B cell (primary cell): ENCODE measurements around the gene MOCS2. TPM values are rescaled to one million over a fixed set of nuclear protein-coding genes. Genes with fewer than 3 reads are reported as not detected.

Experiments
- ATAC-seq: fragments of 200-7000 bp; cut with Tn5 transposase; one replicate; pipeline ENCODE4 v1.10.0; 2021; ENCODE audit warnings: low read depth, mild to moderate bottlenecking, moderate number of reproducible peaks, moderate library complexity
- CTCF ChIA-PET: fragments of 350-600 bp; sonication (Branson Sonifier 250); formaldehyde crosslinking; loops from one replicate; lab custom pipeline; 2021; ENCODE audit warnings: antibody characterized with exemption, inconsistent platforms; lab: Charles Lee
- POLR2A ChIA-PET: fragments of 350-600 bp; sonication (Branson Sonifier 250); formaldehyde crosslinking; loops from one replicate; lab custom pipeline; 2021; ENCODE audit warnings: antibody characterized with exemption; lab: Charles Lee
- DNase-seq: peaks from one replicate; pipeline ENCODE4 v3.0.0; 2013
- H2AFZ ChIP-seq: 2 replicates; pipeline ENCODE4 v1.6.1; 2012; ENCODE audit warnings: mild to moderate bottlenecking, low read depth, low read length; ENCODE audit not compliant: insufficient read depth, poor library complexity, severe bottlenecking
- H3K27ac ChIP-seq, 2 donors: 1 replicate in 1 of 2; 2 replicates in 1 of 2; pipeline ENCODE4 v1.5.1; 2012 to 2013; ENCODE audit warnings: low read length in 2 of 2, mild to moderate bottlenecking in 2 of 2, moderate library complexity in 1 of 2
- H3K27me3 ChIP-seq, 4 experiments: fragments of 200-600 bp in 1 of 4; sonication (generic) in 1 of 4; replicated peaks in 1 of 4; 1 replicate in 2 of 4; 2 replicates in 2 of 4; pipeline versions ENCODE4 v1.6.1 to v1.7.0; 2013 to 2016; ENCODE audit warnings: low read length in 3 of 4, mild to moderate bottlenecking in 2 of 4, mixed read lengths in 1 of 4, moderate library complexity in 1 of 4; ENCODE audit not compliant: insufficient read depth in 4 of 4, control insufficient read depth in 3 of 4; ENCODE audit errors: control extremely low read depth in 1 of 4
- H3K36me3 ChIP-seq, 2 experiments: replicated peaks in 1 of 2; 1 replicate in 1 of 2; 2 replicates in 1 of 2; pipeline versions ENCODE4 v1.6.1 to v1.7.1; 2013; ENCODE audit warnings: low read length in 1 of 2; ENCODE audit not compliant: insufficient read depth in 2 of 2, control insufficient read depth in 1 of 2; ENCODE audit errors: control extremely low read depth in 1 of 2, extremely low read depth in 1 of 2
- H3K4me1 ChIP-seq, 2 donors: fragments of 200-600 bp in 1 of 2; sonication (generic) in 1 of 2; 1 replicate in 1 of 2; 2 replicates in 1 of 2; pipeline versions ENCODE4 v1.5.1 to v1.6.1; 2013 to 2017; ENCODE audit warnings: low read length in 2 of 2; ENCODE audit not compliant: control insufficient read depth in 2 of 2, insufficient read depth in 2 of 2
- H3K4me2 ChIP-seq: replicated peaks from 2 replicates; pipeline ENCODE3; 2012; ENCODE audit warnings: mild to moderate bottlenecking, low read depth, low read length; ENCODE audit not compliant: poor library complexity, severe bottlenecking
- H3K4me3 ChIP-seq, 5 experiments: fragments of 200-600 bp in 1 of 5; sonication (generic) in 1 of 5; 1 replicate in 3 of 5; 2 replicates in 2 of 5; pipeline versions ENCODE4 v1.5.1 to v1.7.0; 2011 to 2016; ENCODE audit warnings: low read length in 4 of 5, mild to moderate bottlenecking in 4 of 5, low read depth in 2 of 5, control low read depth in 1 of 5, moderate library complexity in 1 of 5; ENCODE audit not compliant: insufficient read depth in 1 of 5; ENCODE audit errors: control extremely low read depth in 1 of 5, extremely low read depth in 1 of 5
- H3K79me2 ChIP-seq: fragments of 200-600 bp; sonication (generic); one replicate; pipeline ENCODE4 v1.6.0; 2016; ENCODE audit warnings: low read length; ENCODE audit not compliant: control insufficient read depth, insufficient read depth
- H3K9ac ChIP-seq: fragments of 200-600 bp; sonication (generic); 2 replicates; pipeline ENCODE4 v1.6.1; 2017; ENCODE audit warnings: mild to moderate bottlenecking, low read length, moderate library complexity
- H3K9me3 ChIP-seq, 3 donors: one replicate each; pipeline versions ENCODE4 v1.6.1 to v1.7.1; 2013; ENCODE audit warnings: low read length in 2 of 3; ENCODE audit not compliant: control insufficient read depth in 2 of 3, insufficient read depth in 1 of 3; ENCODE audit errors: control extremely low read depth in 1 of 3
- H4K20me1 ChIP-seq: 2 replicates; pipeline ENCODE4 v1.6.0; 2012; ENCODE audit warnings: mild to moderate bottlenecking, low read length; ENCODE audit not compliant: insufficient read depth, control insufficient read depth, poor library complexity, severe bottlenecking
- H3K27ac Mint-ChIP-seq: one replicate; pipeline ENCODE4 v1.8.0; 2021; ENCODE audit warnings: mixed read lengths
- H3K27me3 Mint-ChIP-seq: one replicate; pipeline ENCODE4 v1.8.0; 2021; ENCODE audit warnings: mixed read lengths
- H3K4me1 Mint-ChIP-seq: one replicate; pipeline ENCODE4 v1.8.0; 2021; ENCODE audit warnings: mixed read lengths
- H3K4me3 Mint-ChIP-seq: one replicate; pipeline ENCODE4 v1.8.0; 2021; ENCODE audit warnings: mixed read lengths
- H3K9me3 Mint-ChIP-seq: one replicate; pipeline ENCODE4 v1.8.0; 2022; ENCODE audit warnings: mixed read lengths; ENCODE audit not compliant: insufficient read depth
- EZH2 ChIP-seq: IDR thresholded peaks from 2 replicates; pipeline ENCODE4 v1.6.1; 2012; ENCODE audit warnings: borderline replicate concordance, low read depth, mild to moderate bottlenecking, moderate library complexity, low read length; ENCODE audit not compliant: insufficient read depth, poor library complexity, severe bottlenecking
- WGBS: methylation state at CpG from one replicate; pipeline ENCODE4 v1.1.5; 2013; ENCODE audit warnings: missing lambda C conversion rate; ENCODE audit not compliant: insufficient coverage; 5-methylcytosine and 5-hydroxymethylcytosine counted together
- intact Hi-C: fragments of 100-400 bp; cut with micrococcal nuclease; formaldehyde crosslinking; loops from one replicate; pipeline ENCODE4 v1.10.0; 2022
- polyA plus RNA-seq: library from polyadenylated mRNA; depleted of rRNA; stranded (reverse); fragments of >200 nt; gene quantifications from 2 replicates; pipeline ENCODE4 v1.2.3, GENCODE V29; 2012
- total RNA-seq, 2 donors: library from RNA; stranded (reverse); fragments of 120-200 nt in 1 of 2; gene quantifications; 1 replicate in 1 of 2; 2 replicates in 1 of 2; pipeline versions ENCODE4 v1.2.3 to v1.2.4, GENCODE V29; 2013 to 2022
- TF ChIP-seq, protein P1 (sequence below): fragments of 200-600 bp; IDR thresholded peaks from one replicate; pipeline ENCODE4 v1.8.0; 2022; ENCODE audit warnings: antibody characterized with exemption, mild to moderate bottlenecking

MOCS2 gene
- total and polyA plus RNA-seq, 2 donors (not counting 1 experiment from before 2014, with no cell fraction given), result 7.5 to 15.3 TPM

DNA sequence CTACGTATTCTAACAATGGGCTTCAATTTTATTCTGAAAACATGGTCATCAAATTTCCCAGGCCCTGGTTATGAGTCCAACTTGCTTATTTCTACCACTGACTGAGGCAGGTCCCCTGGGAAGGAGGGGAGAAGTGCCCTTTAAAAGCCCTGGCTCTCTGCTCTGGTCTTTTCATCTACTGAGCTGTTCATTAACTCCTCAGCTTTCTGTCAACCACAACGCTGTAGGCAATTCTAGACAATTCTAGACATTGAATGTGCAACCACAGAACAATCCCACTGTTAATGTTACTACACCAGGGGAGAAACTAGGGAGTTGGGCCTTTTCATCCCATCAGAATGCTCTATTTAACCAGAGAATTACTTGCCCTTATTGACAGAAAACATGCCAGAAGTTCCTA is 10.0 kb downstream of the MOCS2 start:
- ChIA-PET CTCF (interaction anchor here (0.9 to 1.1 kb wide), 2 partner anchors 9 to 16 kb away, joined by 3 to 5 read pairs; no protein-coding TSS in a partner anchor), POLR2A (no interaction called here)
- Histone ChIP-seq H3K27ac (no peak overlapping the region), H3K4me1 (no peaks in the 10 kb centered on the region), H4K20me1 (no peaks in the 10 kb centered on the region), H3K27me3 (no peaks in the 10 kb centered on the region), H3K4me3 (no peak overlapping the region), H3K79me2 (no peaks in the 10 kb centered on the region), H3K4me2 (no peak overlapping the region), H3K36me3 (peaks cover 6 to 57% of the 10 kb centered on the region in 2 experiments), H3K9me3 (no peaks in the 10 kb centered on the region), H3K9ac (no peak overlapping the region), H2AFZ (no peak overlapping the region)
- no peak for DNase-seq
- H3K9me3 Mint-ChIP-seq, result no peaks in the 10 kb centered on the region
- no peaks in the 10 kb centered on the region for H3K27me3 Mint-ChIP-seq
- intact Hi-C loops, result no loop called here
- H3K4me3 Mint-ChIP-seq, result no peak overlapping the region
- no peak overlapping the region for H3K27ac Mint-ChIP-seq
- TF ChIP-seq, protein P1, sequence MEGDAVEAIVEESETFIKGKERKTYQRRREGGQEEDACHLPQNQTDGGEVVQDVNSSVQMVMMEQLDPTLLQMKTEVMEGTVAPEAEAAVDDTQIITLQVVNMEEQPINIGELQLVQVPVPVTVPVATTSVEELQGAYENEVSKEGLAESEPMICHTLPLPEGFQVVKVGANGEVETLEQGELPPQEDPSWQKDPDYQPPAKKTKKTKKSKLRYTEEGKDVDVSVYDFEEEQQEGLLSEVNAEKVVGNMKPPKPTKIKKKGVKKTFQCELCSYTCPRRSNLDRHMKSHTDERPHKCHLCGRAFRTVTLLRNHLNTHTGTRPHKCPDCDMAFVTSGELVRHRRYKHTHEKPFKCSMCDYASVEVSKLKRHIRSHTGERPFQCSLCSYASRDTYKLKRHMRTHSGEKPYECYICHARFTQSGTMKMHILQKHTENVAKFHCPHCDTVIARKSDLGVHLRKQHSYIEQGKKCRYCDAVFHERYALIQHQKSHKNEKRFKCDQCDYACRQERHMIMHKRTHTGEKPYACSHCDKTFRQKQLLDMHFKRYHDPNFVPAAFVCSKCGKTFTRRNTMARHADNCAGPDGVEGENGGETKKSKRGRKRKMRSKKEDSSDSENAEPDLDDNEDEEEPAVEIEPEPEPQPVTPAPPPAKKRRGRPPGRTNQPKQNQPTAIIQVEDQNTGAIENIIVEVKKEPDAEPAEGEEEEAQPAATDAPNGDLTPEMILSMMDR, result no peak
- no peak for TF ChIP-seq EZH2
- ATAC-seq, result no peak
- H3K4me1 Mint-ChIP-seq, result no peaks in the 10 kb centered on the region
- 80% methylated on average over 1 of the region's 2 CpGs for WGBS

DNA sequence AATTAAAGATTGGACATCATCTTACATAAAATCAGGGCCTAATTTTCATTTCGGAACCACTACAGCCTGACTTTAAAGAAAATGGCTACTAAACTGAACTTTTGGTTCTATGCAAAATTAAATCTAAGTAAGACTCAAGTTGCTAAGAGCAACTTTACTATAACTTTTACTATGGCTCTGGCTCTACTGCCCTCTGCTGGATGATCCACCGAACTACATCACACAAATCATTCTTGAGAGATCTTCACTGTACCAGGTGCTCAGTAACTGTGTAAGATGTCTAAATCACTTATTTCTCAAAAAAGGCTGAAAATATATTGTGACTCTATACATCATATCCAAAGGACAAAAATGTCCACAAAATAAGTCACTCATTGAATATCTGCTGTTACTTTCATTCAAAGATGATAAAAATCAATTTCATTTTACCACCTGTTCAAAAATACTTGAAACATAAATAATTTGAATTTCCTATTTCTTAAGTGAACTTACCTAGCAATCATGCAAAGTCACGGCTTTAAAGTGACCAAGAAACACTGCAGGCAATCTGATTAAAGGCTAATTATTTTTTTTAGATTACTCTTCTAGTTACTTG is 13.5 kb downstream of the MOCS2 start:
- peak; percentile 80 for ATAC-seq
- H3K27ac Mint-ChIP-seq, result no peak overlapping the region
- POLR2A ChIA-PET, result no interaction called here

More for the DNA sequence above, 13.5 kb downstream of the MOCS2 start:
- Mint-ChIP-seq H3K9me3 (no peaks in the 10 kb centered on the region), H3K27me3 (no peaks in the 10 kb centered on the region), H3K4me3 (no peak overlapping the region), H3K4me1 (no peaks in the 10 kb centered on the region)
- TF ChIP-seq EZH2, result no peak
- TF ChIP-seq, protein P1, result peak; percentile 96
- H3K4me3 ChIP-seq, result no peak overlapping the region
- H2AFZ ChIP-seq, result no peak overlapping the region
- no peak overlapping the region for H3K4me2 ChIP-seq
- intact Hi-C loops, result loop anchor here (1.0 to 2.0 kb wide), 4 partner anchors 13 to 1122 kb away; partner anchors contain the start of genes ITGA1, MOCS2 and PELO
- H3K4me1 ChIP-seq, result no peaks in the 10 kb centered on the region
- H3K36me3 ChIP-seq, result peaks cover 0 to 26% of the 10 kb centered on the region in 2 experiments
- no peaks in the 10 kb centered on the region for H3K9me3 ChIP-seq
- H4K20me1 ChIP-seq, result no peaks in the 10 kb centered on the region
- H3K79me2 ChIP-seq, result no peaks in the 10 kb centered on the region
- CTCF ChIA-PET, result interaction anchor here (0.9 to 3.9 kb wide), 4 partner anchors 9 to 147 kb away, joined by 4 to 37 read pairs (median 10); partner anchors contain the start of gene MOCS2
- no peaks in the 10 kb centered on the region for H3K27me3 ChIP-seq
- no peak overlapping the region for H3K9ac ChIP-seq
- no peak overlapping the region for H3K27ac ChIP-seq
- peak; percentile 67 for DNase-seq
- no CpG with 5 or more reads among the region's 3 CpGs for WGBS
